GM10248 (cell line): ENCODE data around the gene DOCK11.
A peak's percentile ranks its signal among the peaks of the same experiment; 100 is the strongest.

Source experiments
- CTCF ChIA-PET: fragments of 300-600 bp; sonication (Branson Sonifier 250); formaldehyde crosslinking; extraction: SDS; loops from one replicate; lab custom pipeline; 2021; ENCODE audit warnings: antibody characterized with exemption; lab: Yijun Ruan, JAX
- POLR2A ChIA-PET: fragments of 350-650 bp; sonication (Branson Sonifier 250); formaldehyde crosslinking; extraction: SDS; loops from one replicate; lab custom pipeline; 2020; ENCODE audit warnings: antibody characterized with exemption; lab: Yijun Ruan, JAX
- DNase-seq: peaks from one replicate; pipeline ENCODE4 v3.0.0; 2012; ENCODE audit errors: extremely low spot score
- CTCF ChIP-seq: IDR thresholded peaks from 2 replicates; pipeline ENCODE4 v1.5.1; 2012; ENCODE audit warnings: mild to moderate bottlenecking, low read depth; ENCODE audit errors: extremely low read depth, missing control alignments, control extremely low read depth

DOCK11 gene

GRCh38 chrX:118603981-118604380 lies 108.4 kb downstream of the DOCK11 start:
- ChIA-PET POLR2A (no interaction called here), CTCF (interaction anchor here (1.2 kb wide), 1 partner anchor 10 kb away, joined by 3 read pairs; no protein-coding TSS in a partner anchor)
- DNase-seq: peak; percentile 25
- peak; percentile 62 for TF ChIP-seq CTCF

- no peak for TF ChIP-seq CTCF
- DNase-seq: no peak
- ChIA-PET POLR2A (no interaction called here), CTCF (interaction anchor here (3.0 kb wide), 1 partner anchor 11 kb away, joined by 18 read pairs; no protein-coding TSS in a partner anchor)
Observed at GRCh38 chrX:118612290-118612689, 116.7 kb downstream of the DOCK11 start.

- no peak for DNase-seq
- TF ChIP-seq CTCF: no peak
- ChIA-PET POLR2A (no interaction called here), CTCF (interaction anchor here (0.9 to 3.0 kb wide), 3 partner anchors 9 to 13 kb away, joined by 3 to 18 read pairs (median 9); no protein-coding TSS in a partner anchor)
Observed at GRCh38 chrX:118614150-118614549, 118.5 kb downstream of the DOCK11 start.

- POLR2A ChIA-PET: no interaction called here
- TF ChIP-seq CTCF: no peak
- CTCF ChIA-PET: interaction anchor here (3.0 kb wide), 1 partner anchor 14 kb away, joined by 18 read pairs; no protein-coding TSS in a partner anchor
- DNase-seq: no peak
Observed at GRCh38 chrX:118615141-118615540, 119.5 kb downstream of the DOCK11 start.

GRCh38 chrX:118621081-118621759 lies 125.6 kb downstream of the DOCK11 start:
- no peak for DNase-seq
- POLR2A ChIA-PET: interaction anchor here (0.6 kb wide), 1 partner anchor 152 kb away, joined by 4 read pairs; no protein-coding TSS in a partner anchor
- CTCF ChIA-PET: no interaction called here
- no peak for TF ChIP-seq CTCF

DNA sequence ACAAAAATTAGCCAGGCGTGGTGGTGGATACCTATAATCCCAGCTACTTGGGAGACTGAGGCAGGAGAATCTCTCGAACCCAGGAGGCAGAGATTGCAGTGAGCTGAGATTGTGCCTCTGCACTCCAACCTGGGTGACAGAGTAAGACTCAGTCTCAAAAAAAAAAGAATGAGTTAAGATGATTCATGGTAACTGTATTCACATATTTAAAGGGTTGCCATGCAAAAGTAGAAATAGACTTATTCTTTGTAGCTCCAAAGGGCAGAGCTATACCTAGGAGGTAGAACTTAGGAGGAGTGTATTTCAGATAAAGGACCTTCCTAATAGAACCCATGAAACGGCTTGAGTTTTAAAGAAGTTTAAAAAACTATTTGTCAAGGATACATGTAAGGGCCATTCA lies 127.4 kb downstream of the DOCK11 start:
- no peak for TF ChIP-seq CTCF
- CTCF ChIA-PET: interaction anchor here (2.2 kb wide), 1 partner anchor 9 kb away, joined by 9 read pairs; no protein-coding TSS in a partner anchor
- no peak for DNase-seq
- POLR2A ChIA-PET: no interaction called here
